Medulla oblongata (tissue), 1 donor: ENCODE data around the gene TMIGD1.

ENCODE experiments used
- DNase-seq: peaks from one replicate; pipeline ENCODE4 v3.0.0-alpha.2; 2015; ENCODE audit errors: extremely low spot score

TMIGD1 gene

DNA sequence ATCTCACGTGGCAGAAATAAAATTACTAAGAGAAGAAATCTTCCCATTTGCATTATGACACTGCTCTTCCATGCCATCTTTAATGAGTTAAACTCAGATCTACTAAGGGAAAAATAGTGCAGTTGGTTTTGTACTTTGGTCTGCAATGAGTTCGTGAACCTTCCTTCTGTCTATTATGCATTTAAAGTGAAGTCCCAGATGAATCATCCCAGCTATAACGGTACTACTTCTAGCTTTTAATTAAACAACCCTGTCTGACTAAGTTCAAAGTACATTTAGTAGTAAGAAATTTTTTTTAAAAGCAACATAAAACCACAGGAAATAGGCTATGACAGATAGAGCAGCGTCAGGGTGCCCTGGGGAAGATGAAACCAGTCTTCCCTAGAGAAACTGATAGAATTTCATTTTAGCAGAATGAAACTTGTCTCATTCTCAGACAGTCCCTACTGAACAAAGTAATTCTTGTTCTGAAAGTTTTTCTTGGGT lies 1.8 kb downstream of the TMIGD1 start:
- DNase-seq = no peak

DNA sequence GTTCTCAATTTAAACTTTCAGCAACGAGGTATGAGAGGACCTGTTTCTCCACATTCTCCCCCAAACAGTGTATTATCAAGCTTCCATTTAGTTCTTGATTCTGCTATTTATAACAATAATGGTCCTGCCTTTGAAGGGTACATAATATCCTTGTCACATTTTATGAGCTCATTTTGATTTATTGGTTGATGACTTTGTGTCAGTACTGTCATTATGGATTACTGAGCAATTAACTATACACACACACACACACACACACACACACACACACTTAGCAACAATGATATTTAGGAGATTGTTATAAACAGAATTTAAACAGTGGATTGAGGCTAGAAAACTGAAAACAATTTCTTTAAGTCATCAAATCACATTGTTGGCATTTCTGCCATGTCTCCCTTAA lies 7.0 kb downstream of the TMIGD1 start:
- DNase-seq = no peak

DNA sequence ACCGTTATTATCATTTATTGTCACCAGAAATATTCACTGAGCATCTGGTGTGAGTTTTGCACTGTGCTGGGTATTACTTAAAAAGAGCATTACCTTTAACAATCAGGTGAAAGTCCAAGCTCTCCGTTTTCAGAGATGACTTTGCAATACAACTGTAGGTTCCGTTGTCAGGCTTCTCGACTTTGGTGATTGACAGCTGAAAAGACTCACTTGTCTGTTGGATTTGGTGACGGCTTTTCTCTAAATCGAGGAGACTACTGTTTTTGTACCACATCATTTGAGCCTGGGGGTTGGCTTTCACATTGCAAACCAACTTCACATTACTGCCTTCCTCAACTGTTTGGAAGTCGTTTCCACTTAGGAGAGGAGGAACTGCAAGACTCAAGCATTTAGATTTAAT lies 9.1 kb downstream of the TMIGD1 start:
- no peak for DNase-seq

DNA sequence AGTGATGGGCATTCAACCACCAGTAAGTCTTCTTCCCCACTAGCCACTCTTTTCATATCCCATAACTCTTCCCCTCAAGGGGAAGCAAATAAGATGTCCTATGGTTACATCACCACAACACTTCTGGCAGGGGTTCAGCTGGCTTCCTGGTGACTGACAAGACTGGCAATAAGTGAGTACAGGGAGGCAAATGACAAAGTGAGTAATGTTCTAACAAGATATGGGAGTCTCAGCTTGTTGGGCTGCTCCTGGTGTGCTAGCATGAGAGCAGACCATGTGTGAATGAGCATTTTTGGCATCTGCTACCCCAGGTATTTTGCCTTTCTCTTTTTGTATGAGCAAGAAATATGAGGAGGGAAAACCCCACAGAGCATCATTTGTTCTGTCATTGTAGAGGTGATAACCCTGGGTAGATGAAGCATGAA lies 9.9 kb downstream of the TMIGD1 start:
- DNase-seq = peak; percentile 6

DNA sequence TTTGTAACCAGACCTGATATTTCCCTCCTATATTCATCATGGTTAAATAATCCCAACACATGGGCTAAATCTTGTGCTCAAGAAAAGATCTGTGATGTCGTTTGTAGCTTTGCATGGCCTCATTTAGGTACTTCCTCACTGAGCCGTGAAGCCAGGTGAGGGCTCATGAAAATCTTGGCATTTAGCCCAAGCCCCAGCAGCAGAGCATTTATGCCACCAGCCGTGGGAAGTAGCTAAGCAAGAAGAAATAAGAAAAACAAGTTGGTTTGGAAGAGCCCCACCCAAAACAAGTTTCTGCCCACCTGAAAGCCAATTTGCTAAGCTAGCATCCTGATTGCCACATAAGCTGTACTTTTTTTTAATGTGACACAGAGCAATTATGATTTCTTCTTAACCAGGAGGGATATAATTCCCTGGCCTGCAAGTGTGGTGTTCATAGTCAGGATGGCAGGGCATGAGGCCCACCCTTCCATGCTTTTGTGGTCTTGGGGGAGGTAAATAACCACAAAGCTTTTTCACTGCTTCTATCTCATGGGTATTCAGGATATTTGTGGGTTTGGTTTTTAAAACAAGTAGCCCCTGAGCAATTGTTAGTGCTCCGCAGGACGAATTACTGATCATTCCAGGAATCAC lies 10.5 kb downstream of the TMIGD1 start:
- no peak for DNase-seq

DNA sequence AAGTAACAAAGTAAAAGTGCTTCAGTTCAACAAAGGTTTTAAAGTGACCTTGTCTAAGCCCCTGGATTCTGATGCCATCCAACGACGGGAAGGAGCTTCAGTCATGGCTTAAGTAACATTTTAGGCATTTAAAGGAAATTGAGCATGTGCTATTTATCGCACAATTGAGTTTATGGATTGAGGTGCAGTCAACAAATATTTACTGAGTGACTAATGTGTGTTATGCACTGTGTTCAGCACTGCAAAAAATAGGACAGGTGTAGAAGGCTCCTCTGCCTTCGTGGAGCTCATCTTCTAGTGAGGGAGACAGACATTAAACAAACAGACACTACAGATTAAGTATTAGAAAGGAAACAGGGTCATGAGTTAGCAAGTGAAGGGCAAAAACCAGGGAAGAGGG lies 12.5 kb downstream of the TMIGD1 start:
- DNase-seq = no peak

DNA sequence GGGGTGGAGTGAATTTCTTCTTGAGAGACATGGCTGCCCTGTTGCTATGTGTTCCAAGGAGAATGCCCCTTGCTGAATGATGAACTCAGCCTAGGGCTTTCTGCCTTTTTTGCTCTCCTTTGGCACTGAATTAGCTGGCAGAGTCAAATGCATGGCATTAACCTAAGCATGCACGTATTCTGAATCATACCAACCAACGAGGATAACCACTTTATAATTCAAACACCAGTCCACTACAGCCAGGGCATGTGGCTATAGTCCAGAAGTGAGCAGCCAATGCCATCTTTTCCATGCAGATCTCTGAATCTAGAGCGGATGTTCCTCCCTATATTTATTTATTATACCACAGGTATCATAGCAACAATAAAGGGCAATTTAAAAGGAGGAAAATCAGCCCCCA lies 15.7 kb downstream of the TMIGD1 start:
- no peak for DNase-seq

DNA sequence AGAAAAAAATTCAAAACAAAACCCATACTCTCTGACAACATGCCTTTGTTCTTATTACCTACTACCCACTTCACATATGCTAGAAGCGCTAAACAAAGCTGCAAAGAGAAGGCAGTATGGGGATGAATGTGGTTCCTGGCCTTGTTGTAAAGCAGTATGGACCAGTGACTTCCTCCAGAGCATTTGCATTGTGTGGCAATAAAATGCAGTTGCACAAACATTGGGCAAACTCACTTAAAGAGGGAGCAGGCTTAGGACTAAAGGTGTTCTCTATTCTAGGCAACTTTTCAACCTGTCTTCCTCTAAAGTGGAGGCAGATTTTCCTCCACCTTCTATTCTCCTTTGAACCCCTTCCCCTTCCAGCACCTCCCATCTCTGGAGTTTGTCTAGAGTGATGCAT lies 17.1 kb downstream of the TMIGD1 start:
- no peak for DNase-seq

DNA sequence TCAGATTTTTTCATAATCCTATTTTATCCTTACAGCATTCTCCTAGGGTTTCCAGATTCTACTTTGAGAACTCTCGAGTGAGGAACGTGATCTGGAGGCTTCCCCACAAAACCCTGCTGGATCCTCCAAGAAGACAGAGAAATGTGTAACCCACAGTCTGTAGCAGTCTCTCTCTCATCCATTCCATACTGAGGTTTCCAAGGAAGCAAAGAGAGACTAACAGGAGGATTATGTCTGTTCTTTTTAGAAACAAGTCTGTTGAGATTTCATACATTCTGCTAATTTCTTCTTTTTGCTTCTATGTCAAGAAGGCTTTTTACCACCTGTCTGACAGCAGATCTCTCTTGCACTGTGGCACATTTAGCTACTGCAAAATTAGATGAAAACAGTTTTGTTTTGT lies 18.8 kb downstream of the TMIGD1 start:
- no peak for DNase-seq

DNA sequence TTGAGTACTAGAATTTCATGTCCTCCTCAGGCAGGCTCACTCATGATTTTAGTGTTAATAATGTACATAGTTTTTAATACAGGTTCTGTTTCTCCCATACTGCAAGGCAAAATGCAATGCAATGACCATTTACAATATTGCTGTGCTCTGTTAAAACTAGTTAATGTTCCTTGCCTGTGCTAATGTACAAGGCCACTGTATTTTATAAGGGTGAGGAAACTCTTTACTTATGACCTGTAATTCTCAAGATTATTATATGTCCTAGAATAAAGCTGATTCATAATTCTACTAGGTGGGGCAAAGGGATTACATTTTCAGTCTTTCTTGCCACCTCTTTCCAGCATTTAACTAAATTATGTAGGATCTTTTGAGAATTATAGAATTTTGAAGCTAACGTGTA lies 19.4 kb downstream of the TMIGD1 start:
- DNase-seq = no peak

DNA sequence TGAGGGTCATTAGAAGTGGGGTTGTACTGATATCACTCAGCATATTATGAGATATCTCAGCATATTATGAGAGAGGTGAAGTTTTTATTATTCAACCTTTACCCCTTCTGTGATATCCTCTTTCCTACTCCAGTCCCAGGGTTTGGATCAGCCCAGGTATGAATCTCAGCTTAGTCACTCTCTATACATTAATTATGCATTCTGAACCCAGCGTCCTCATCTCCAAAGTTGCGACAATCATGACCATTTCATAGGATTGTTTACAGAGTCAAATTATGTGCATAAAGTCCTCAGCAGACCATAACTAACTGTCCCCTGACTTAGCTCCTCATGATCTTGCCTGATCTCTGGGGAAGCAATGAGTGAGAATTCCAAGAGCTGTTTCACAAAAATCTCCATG lies 21.6 kb downstream of the TMIGD1 start:
- DNase-seq = no peak

DNA sequence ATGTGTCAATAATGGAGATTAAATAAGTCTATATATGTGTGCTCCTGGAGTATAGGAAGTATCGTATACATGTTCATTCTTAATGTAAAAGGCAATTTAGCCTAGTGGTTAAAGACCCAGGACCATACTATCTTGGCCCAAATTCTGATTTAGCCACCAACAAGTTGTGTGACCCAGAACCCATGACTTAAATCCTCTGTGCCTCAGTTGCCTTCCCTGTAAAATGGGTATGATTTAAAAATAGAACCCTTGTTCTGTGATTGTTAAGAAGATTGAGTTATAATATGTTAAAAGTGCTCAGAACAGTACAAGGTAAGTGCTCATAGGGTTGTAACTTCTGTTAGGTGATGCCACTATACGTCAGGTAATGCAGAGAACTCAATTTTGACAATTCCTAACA lies 23.3 kb downstream of the TMIGD1 start:
- no peak for DNase-seq

DNA sequence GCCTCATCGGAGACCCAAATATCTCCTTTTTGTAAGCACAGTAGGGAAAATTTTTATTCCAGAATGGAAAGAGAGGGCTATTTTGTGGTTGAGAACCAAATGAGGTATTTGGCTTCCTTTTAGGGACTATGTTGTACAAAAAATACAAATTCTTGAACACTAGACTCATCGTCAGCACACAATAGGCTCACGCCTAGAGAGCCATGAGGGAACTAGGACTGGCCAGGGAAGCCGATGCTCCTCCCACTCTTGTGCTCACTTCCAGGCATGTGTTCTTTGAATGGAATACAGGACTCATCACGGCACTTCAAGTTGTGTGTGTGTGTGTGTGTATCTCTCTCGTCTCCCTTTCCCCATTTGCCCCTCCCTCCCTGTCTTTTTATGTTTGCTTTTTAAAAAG lies 24.3 kb downstream of the TMIGD1 start:
- DNase-seq = no peak

DNA sequence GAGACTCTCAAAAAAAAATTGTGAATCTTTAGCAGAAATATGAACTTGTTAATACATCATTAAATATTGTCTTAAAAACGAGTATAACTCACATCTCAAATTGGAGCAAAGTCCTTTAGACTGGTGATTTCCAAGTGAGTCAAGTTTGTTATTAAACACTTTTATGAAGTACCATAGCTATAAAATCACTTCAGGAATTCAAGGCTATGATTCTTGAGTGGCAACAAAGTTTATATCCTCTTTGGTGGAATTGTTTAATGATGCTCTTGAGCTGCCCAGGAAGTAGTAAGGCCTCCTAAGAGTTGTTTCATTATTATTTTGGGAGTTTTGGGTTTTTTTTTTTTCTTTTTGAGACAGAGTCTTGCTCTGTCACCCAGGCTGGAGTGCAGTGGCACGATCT lies 25.5 kb downstream of the TMIGD1 start:
- no peak for DNase-seq

DNA sequence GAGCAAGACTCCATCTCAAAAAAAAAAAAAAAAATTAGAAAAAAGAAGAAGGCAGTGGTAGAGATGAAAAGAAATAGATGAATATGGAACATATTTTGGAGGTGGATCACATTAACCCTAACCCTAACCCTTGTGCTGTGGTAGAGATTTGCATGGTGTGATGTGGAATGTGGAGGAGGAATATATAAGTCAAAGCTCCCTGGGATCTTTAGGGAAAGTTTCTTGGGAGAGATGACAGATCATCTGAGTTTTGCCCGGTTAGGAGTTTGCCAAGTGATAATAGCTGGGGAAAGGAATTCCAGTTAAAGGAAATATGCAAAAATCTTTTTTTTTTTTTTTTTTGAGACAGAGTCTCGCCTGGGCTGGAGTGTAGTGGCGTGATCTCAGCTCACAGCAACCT lies 29.1 kb downstream of the TMIGD1 start:
- DNase-seq = no peak

DNA sequence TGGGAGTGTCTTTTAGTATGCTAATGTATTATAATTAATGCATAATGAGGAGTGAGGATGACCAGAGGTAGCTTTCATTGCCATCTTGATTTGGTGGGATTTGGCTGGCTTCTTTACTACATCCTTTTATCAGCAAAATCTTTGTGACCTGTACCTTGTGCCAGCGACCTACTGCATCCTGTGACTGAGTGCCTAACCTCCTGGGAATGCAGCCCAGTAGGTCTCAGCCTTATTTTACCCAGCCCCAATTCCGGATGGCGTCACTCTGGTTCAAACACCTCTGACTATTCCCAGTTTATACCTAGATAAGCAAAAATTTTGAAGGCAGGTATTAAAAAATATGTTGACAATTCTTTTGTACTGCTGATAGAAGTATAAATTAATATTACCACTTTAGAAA lies 31.6 kb downstream of the TMIGD1 start:
- no peak for DNase-seq

DNA sequence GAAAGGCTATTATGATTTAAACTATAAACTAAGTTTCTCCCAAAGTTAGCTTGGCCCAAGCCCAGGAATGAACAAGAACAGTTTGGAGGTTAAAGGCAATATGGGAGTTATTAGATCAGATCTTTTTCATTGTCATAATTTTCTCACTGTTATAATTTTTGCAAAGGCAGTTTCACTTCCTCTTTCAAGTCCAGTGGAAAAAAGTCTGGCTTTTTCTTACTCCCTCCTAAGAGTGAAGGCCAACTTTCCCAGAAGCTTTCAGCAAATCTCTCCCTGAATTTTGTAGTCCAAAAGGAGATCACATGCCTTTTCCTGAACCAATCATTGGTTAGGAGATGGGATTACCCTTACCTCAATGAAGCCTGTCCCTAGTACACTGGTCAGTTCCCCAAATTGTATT lies 33.0 kb downstream of the TMIGD1 start:
- DNase-seq = no peak

DNA sequence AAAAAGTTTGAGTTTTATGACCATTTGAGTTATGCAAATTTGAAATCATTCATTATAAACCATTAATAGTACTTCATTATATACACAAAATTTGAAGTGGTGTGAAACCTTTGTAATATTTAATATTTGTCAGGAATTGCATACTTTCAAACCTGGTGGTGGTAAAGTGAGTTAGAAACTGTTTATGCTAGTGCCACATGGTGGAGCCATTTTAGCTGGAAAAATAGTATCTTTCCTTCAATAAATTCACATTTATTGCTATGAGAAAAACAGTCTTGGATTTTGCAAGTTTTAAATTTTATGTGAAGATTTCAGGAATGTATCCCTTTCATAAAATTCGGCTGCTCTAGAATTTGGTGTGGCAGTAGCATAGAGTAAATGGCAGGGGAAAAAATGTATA lies 34.9 kb downstream of the TMIGD1 start:
- DNase-seq = no peak

DNA sequence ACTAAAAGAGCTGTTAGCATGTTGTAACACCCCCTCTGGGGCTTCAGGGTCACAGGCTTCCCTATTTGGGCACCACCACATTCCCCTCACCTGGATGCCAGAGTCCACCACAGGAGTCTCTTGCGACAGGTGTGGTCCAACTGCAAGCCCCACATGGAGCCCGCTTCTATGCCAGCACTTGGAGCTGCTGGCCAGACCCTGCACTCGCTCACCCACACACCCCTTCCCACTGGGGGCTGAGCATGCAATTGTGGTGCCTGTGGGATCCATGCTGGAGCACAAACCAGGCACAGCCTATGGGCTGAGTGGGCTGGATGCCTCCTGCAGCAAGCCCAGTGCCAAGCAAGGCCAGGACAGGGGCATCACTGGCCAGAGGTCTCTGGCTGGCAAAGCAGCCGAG lies 36.1 kb downstream of the TMIGD1 start:
- no peak for DNase-seq

DNA sequence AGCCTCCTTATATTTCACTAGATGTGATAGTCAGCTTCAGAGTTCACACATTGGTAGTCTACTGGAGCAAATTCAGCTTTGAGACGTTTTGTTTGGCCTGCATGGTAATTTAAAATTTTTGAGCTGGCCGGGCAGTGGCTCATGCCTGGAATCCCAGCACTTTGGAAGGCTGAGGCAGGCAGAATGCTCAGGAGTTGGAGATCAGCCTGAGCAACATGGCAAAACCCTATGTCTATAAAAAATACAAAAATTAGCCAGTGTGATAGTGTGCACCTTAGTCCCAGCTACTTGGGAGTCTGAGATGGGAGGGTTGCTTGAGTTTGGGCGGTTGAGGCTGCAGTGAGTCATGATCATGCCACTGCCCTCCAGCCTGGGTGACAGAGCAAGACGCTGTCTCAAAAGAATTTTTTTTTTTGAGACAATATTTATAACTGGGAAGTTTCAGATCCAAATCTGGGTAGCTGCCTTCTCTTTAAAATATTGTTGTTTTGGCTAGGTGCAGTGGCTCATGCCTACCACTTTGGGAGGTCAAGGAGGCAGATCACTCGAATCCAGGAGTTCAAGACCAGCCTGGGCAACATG lies 37.3 kb downstream of the TMIGD1 start:
- DNase-seq = no peak

DNA sequence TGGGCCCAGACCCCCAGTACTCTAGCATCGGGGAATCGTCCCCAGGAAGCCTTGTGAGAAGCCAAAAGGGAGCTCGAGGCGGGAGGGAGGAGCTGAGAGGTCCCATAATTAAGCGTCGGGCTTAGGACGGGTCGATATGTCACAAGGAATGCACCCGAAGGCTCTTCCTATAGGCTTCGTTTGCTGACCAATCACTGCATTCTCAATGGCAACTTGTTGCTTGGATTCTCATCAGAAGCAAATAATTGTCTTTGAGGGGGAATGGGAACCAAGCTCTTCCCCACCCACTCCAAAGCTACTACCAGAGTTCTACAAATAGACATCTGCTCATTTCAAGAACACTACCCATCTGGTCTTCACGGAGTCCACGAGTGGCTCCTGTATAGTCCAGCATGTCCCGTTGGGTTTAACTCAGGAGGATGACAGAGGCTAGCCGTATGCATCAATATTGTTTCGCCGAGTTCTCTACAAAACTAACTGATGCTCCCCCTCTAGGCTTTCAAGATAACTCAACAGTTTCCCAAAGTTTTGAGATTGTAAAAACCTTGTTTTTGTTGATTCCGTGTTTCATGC lies 41.5 kb downstream of the TMIGD1 start:
- peak; percentile 27 for DNase-seq

DNA sequence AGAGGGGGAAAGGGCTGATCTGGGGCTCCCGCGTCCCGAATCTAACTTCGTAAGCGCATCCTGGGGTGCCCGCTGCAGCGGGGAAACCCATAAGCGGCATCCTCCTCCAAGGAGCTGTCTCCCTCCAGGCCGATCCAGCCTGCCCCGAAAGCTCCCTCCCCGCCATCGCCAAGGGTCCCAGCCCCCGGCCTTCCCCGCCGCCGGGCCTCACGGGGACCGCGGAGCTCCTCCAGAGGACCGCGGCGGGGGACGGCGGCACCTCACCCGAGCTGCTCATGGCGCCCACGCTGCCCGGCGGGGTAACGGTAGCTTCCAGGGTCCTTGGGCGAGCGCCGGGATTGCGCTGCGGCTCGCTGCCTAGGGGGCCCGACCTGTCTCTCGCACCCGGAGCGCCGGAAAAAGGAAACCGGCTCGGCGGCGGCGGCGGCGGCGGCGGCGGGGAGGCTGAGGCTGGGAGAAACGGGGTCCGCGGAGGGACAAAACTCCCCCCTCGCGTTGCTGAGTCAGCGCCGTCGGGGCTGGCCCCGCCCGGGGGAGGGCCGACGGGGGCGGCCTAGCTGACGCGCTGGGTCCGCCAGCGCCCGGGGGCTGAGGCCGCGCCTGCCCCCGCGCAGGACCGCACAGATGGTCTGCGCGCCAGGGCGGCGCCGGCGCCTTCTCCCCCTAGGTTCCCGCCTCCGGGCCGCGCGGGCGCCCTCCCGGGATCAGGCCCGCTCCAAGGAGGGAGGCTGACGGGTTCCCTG lies 42.1 kb downstream of the TMIGD1 start, which contains the start of gene BLMH:
TSS of gene BLMH (minus strand) at position 402 of the 743 bp plus-strand sequence. CDS start at position 277, 125 bp downstream.
- DNase-seq = peak; percentile 77
